H1 (cell line): ENCODE data around the gene GANAB. TPM values are rescaled to one million over a fixed set of nuclear protein-coding genes. Genes with fewer than 3 reads are reported as not detected.

ENCODE experiments used
- CHD1 ChIP-seq: IDR thresholded peaks from 2 replicates; pipeline ENCODE4 v1.6.1; 2012; ENCODE audit warnings: low read depth, low read length, improper control_type of control experiment
- RAD21 ChIP-seq, 2 experiments: IDR thresholded peaks in 1 of 2; conservative IDR thresholded peaks in 1 of 2; 2 replicates each; pipeline ENCODE4 v1.6.1; 2011; ENCODE audit warnings: low read depth in 2 of 2, low read length in 2 of 2, improper control_type of control experiment in 1 of 2, inconsistent platforms in 1 of 2, mild to moderate bottlenecking in 1 of 2, moderate library complexity in 1 of 2
- SRF ChIP-seq: IDR thresholded peaks from 2 replicates; pipeline ENCODE4 v1.6.1; 2011; ENCODE audit warnings: mild to moderate bottlenecking, low read depth, low read length, moderate library complexity
- TBP ChIP-seq: IDR thresholded peaks from 2 replicates; pipeline ENCODE4 v1.6.1; 2011; ENCODE audit warnings: low read depth, low read length, improper control_type of control experiment
- TCF12 ChIP-seq: IDR thresholded peaks from 2 replicates; pipeline ENCODE4 v1.6.1; 2011; ENCODE audit warnings: low read depth, mild to moderate bottlenecking, low read length
- YY1 ChIP-seq: IDR thresholded peaks from 2 replicates; pipeline ENCODE4 v1.6.1; 2011; ENCODE audit warnings: low read depth, mild to moderate bottlenecking, low read length
- polyA plus RNA-seq, 7 experiments: library from polyadenylated mRNA; depleted of rRNA in 3 of 7; stranded (reverse) in 5 of 7; unstranded in 2 of 7; fragments of >200 nt in 5 of 7; fragments of 200-250 nt in 2 of 7; gene quantifications; 1 replicate in 5 of 7; 2 replicates in 1 of 7; 4 replicates in 1 of 7; pipeline versions ENCODE4 v1.2.1 to v1.2.3, GENCODE V29; 2011 to 2013; ENCODE audit warnings: missing spikeins in 2 of 7, mixed read lengths in 2 of 7
- total RNA-seq: library from RNA; stranded (reverse); fragmentation: NEBNext Ultra II Directional; extraction: Animal tissue kit (Norgen Biotek cat#: 25700); gene quantifications from 2 replicates; pipeline ENCODE4 v1.2.1, GENCODE V29; 2021

GANAB gene
- total and polyA plus RNA-seq, 2 of the 8 experiments (the other 6 are each of a cell fraction or from before 2014, with no cell fraction given): 289 to 330 TPM

DNA sequence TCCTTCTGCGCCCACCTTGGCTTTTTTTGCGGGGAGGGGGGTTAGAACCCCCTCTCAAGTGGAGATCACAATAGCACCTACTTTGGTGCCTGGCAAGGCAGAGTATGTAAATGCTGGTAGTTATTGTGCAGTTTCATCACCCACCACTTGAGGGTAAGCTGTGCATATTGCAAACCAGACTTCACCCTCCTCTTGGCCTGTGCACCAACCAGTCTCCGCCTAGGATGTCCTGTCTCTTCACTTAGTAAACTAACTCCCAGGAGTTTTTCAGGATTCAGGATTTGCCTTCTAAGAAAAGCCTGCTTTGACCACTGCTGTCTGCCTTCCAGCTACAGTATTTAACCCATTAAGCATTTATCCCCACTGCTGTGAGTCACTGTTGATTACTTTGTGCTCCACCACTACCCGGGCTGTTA lies 34.4 kb upstream of the GANAB start (continued):
- no peak for TF ChIP-seq TBP
- TF ChIP-seq CHD1: no peak
- no peak for TF ChIP-seq SRF
- TF ChIP-seq YY1: no peak
- no peak for TF ChIP-seq TCF12
- TF ChIP-seq RAD21 (IDR thresholded peaks at IDR 0.05 in 1 of 2, conservative IDR thresholded peaks at IDR 0.05 in 1 of 2; ENCODE audit: low read depth in 2 of 2, low read length in 2 of 2): peak; percentile 27 to 33; a peak in 2 of 4 replicates
